Thyroid gland (tissue), 4 donors: ENCODE measurements around the gene ARGLU1. TPM values are rescaled to one million over a fixed set of nuclear protein-coding genes. Genes with fewer than 3 reads are reported as not detected.

Experiments
- DNase-seq, 2 donors: peaks; one replicate each; pipeline ENCODE4 v3.0.0-alpha.2; 2019
- H3K27ac ChIP-seq, 3 donors: fragments of 200-600 bp; sonication (generic); 1 replicate in 2 of 3; 2 replicates in 1 of 3; pipeline ENCODE4 v1.5.1; 2016 to 2019; ENCODE audit warnings: mild to moderate bottlenecking in 1 of 3, moderate library complexity in 1 of 3
- H3K27me3 ChIP-seq: fragments of 200-600 bp; sonication (generic); one replicate; pipeline ENCODE4 v1.5.1; 2019
- H3K36me3 ChIP-seq, 2 donors: fragments of 200-600 bp; sonication (generic); one replicate each; pipeline ENCODE4 v1.5.1; 2016 to 2019
- H3K4me1 ChIP-seq, 2 donors: fragments of 200-600 bp; sonication (generic); one replicate each; pipeline ENCODE4 v1.5.1; 2017 to 2019
- H3K4me3 ChIP-seq, 3 donors: fragments of 200-600 bp; sonication (generic); replicated peaks in 1 of 3; 1 replicate in 2 of 3; 2 replicates in 1 of 3; pipeline ENCODE4 v1.5.1; 2016; ENCODE audit warnings: mild to moderate bottlenecking in 1 of 3
- H3K9me3 ChIP-seq: fragments of 200-600 bp; sonication (generic); one replicate; pipeline ENCODE4 v1.5.1; 2017
- POLR2A ChIP-seq, 2 donors: fragments of 450-650 bp; IDR thresholded peaks; one replicate each; pipeline ENCODE4 v1.6.1; 2017; ENCODE audit warnings: antibody characterized with exemption in 2 of 2, mild to moderate bottlenecking in 2 of 2, moderate library complexity in 1 of 2
- WGBS, 2 donors: methylation state at CpG; one replicate each; pipeline ENCODE4 v1.1.5; 2017; 5-methylcytosine and 5-hydroxymethylcytosine counted together
- intact Hi-C: fragments of 100-400 bp; cut with DNase I; formaldehyde crosslinking; loops from one replicate; pipeline ENCODE4 v1.15.1; 2023
- total RNA-seq, 4 donors: library from RNA; depleted of rRNA; stranded (reverse); fragments of >200 nt; gene quantifications; one replicate each; pipeline ENCODE4 v1.2.3, GENCODE V29; 2016
- TF ChIP-seq, protein P1 (sequence below), 6 experiments: fragments of 200-600 bp in 3 of 6; fragments of 450-650 bp in 3 of 6; sonication (generic) in 3 of 6; IDR thresholded peaks; one replicate each; pipeline ENCODE4 v1.5.1; 2016 to 2019; ENCODE audit warnings: antibody characterized with exemption in 6 of 6, mild to moderate bottlenecking in 2 of 6, inconsistent platforms in 1 of 6, moderate library complexity in 1 of 6

Gene ARGLU1
- total RNA-seq, 4 donors from 2014 or later = 73.9 to 165 (median 119) TPM

DNA sequence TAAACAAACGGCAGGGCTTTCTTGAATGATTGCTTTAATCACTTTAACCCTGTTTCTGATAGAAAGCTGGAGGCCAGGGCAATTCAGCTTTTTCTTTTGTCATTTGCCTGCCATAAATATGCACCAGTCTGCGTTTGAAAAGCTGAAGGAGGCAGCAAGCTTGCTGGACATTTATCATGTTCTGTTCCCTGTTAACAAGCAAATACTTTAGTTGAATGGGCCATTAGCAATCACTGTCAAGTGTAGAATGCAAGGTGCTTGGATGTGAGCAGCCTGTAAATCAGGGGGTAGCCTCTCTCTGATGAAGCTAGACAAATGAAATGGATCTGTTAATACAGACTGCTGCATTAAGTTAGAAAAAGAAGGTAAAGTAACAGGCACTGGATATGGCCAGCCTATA, 40.1 kb downstream of the ARGLU1 start:
- WGBS, 2 donors = 75 to 81% methylated on average over 2 of the region's 2 CpGs
- Histone ChIP-seq H3K9me3 (no peaks in the 10 kb centered on the region), H3K27me3 (no peaks in the 10 kb centered on the region), H3K36me3 (no peaks in the 10 kb centered on the region), H3K27ac (no peak overlapping the region), H3K4me3 (no peak overlapping the region), H3K4me1 (peaks cover 0 to 11% of the 10 kb centered on the region in 2 donors)
- intact Hi-C loops = no loop called here
- no peak for DNase-seq
- TF ChIP-seq, protein P1, sequence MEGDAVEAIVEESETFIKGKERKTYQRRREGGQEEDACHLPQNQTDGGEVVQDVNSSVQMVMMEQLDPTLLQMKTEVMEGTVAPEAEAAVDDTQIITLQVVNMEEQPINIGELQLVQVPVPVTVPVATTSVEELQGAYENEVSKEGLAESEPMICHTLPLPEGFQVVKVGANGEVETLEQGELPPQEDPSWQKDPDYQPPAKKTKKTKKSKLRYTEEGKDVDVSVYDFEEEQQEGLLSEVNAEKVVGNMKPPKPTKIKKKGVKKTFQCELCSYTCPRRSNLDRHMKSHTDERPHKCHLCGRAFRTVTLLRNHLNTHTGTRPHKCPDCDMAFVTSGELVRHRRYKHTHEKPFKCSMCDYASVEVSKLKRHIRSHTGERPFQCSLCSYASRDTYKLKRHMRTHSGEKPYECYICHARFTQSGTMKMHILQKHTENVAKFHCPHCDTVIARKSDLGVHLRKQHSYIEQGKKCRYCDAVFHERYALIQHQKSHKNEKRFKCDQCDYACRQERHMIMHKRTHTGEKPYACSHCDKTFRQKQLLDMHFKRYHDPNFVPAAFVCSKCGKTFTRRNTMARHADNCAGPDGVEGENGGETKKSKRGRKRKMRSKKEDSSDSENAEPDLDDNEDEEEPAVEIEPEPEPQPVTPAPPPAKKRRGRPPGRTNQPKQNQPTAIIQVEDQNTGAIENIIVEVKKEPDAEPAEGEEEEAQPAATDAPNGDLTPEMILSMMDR (IDR thresholded peaks at IDR 0.05) = no peak
- no peak for TF ChIP-seq POLR2A (IDR thresholded peaks at IDR 0.05)

DNA sequence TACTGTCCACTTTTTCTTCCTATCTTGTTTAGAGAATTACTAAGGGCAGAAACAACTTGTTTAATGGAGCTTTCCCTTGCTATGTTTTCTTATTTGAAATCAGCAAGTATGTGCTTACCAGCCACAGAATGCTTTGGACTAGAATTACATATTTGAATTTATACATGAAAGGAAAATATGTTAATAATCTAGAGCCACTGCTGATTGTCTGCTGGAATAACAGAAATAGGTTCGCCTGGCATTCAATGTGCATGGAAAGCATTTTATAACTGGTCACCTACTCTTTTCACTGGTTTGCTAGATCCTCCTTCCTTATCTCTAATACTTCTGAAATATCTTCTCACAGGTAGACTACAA, 40.5 kb downstream of the ARGLU1 start:
- no peaks in the 10 kb centered on the region for H3K36me3 ChIP-seq
- 82 to 91% methylated on average over 1 of the region's 1 CpG for WGBS, 2 donors
- no peak for TF ChIP-seq POLR2A (IDR thresholded peaks at IDR 0.05)
- TF ChIP-seq, protein P1 (IDR thresholded peaks at IDR 0.05) = no peak
- peaks cover 0 to 9% of the 10 kb centered on the region in 2 donors for H3K4me1 ChIP-seq
- H3K27ac ChIP-seq = no peak overlapping the region
- H3K27me3 ChIP-seq = no peaks in the 10 kb centered on the region
- intact Hi-C loops = no loop called here
- no peaks in the 10 kb centered on the region for H3K9me3 ChIP-seq
- no peak overlapping the region for H3K4me3 ChIP-seq
- DNase-seq = no peak

DNA sequence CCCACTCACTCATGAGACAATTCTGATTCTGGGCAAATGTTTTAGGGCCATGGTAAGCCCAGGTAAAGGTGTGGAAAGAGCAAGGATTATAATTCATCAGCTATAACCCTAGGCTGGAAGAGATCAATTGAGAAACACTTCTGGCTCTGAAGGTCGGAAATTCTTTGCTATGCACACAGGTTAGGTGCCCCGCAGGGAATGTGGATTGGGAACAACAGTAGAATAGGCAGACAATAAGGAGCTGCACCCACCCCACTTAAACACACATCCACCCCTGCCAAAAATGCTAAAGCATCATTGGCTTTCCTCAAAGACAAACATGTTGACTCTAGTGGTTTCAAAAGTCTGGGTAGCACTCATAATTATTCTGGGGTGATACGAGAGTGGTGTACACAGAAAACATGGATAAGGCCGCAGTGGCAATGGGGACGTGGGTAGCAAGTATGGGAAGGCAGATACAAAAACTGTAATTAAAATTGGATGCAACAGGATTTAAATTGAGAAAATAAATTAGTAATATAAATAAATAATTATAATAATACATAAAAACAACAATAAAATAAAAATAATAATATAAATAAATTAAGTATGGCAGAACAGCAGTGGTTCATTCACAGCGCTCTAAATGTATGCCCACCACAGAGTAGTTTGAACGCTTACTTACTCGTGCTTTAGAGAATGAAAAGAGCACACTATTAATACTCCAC, 41.0 kb downstream of the ARGLU1 start:
- TF ChIP-seq, protein P1 (IDR thresholded peaks at IDR 0.05) = no peak
- H3K36me3 ChIP-seq = no peaks in the 10 kb centered on the region
- intact Hi-C loops = no loop called here

DNA sequence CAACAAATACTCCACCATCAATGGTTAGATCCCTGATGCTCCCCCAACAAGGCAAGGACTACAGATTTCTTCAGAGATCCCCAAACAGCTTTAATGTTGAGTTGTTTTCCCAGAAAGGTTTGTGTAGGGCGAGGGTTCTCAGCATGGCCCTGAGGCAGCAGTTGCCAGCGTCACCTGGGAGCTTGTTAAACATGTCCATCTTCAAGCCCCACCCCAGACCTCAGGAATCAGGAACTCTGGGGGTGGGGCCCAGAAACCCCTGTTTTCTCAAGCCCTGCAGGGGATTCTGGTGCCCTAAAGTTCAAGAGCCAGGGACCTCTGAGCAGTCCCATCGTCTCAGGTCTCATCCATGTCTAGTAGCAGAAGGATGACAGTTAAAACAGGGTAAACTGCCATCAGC, 42.1 kb downstream of the ARGLU1 start:
- DNase-seq = no peak
- WGBS, 2 donors = 91 to 96% methylated on average over 2 to 3 of the region's 3 CpGs
- Histone ChIP-seq H3K4me1 (peaks cover 9 to 12% of the 10 kb centered on the region in 2 donors), H3K4me3 (no peak overlapping the region), H3K36me3 (no peaks in the 10 kb centered on the region), H3K27ac (no peak overlapping the region), H3K9me3 (no peaks in the 10 kb centered on the region), H3K27me3 (no peaks in the 10 kb centered on the region)
- no peak for TF ChIP-seq POLR2A (IDR thresholded peaks at IDR 0.05)
- TF ChIP-seq, protein P1 (IDR thresholded peaks at IDR 0.05) = no peak
- intact Hi-C loops = no loop called here

More for the DNA sequence above, 41.0 kb downstream of the ARGLU1 start:
- Histone ChIP-seq H3K9me3 (no peaks in the 10 kb centered on the region), H3K4me1 (peaks cover 3 to 5% of the 10 kb centered on the region in 2 donors), H3K27ac (no peak overlapping the region), H3K4me3 (no peak overlapping the region), H3K27me3 (no peaks in the 10 kb centered on the region)
- DNase-seq = no peak
- 70 to 89% methylated on average over 8 of the region's 8 CpGs for WGBS, 2 donors

DNA sequence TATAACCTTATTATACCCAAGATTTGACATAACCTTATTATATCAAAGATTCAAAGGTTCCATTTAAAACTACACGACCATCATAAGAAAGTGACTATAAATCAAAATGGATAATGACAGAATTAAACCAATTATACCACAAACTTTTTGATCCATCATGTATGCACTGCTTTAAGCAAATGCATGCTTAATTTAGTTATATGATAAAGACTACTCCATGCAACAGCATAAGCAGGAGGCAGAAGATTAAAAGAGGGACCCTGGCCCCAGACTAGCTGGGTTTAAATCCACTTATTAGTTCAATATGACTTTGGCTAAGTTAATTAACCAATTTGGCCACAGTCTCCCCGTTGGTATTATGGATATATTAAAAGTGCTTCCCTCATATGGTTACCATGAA, 43.8 kb downstream of the ARGLU1 start:
- TF ChIP-seq, protein P1 (IDR thresholded peaks at IDR 0.05) = no peak
- TF ChIP-seq POLR2A (IDR thresholded peaks at IDR 0.05) = no peak
- Histone ChIP-seq H3K27ac (no peak overlapping the region), H3K27me3 (no peaks in the 10 kb centered on the region), H3K4me3 (no peak overlapping the region), H3K36me3 (no peaks in the 10 kb centered on the region), H3K9me3 (no peaks in the 10 kb centered on the region), H3K4me1 (peaks cover 9 to 14% of the 10 kb centered on the region in 2 donors)
- WGBS, 2 donors = 83 to 88% methylated on average over 2 of the region's 2 CpGs
- DNase-seq = no peak
- intact Hi-C loops = no loop called here
